GM21526 (cell line): Measurements from ENCODE around the gene ARX.

ENCODE experiments used
- ATAC-seq: cut with Tn5 transposase; IDR thresholded peaks from one replicate; pipeline ENCODE4 v1.9.1; 2021; ENCODE audit warnings: moderate library complexity; ENCODE audit not compliant: unreplicated experiment, low FRiP score

ARX gene

DNA sequence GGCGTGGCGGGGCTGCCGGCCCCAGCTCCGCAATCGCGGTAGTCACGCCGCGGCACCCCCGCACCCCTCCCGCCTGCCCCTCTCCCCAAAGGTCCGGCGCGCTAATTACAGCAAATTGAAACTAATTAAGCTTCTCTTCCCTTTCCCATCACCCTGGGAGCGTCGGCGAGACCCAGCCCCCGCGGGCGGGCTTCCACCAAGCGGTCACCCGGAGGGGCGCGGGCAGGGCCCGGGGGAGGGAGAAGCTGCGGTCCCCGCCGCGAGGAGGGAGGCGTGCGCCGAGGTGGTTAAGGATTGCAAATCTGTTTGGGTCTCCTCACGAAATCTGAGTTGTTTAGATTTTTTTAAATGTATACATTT is 13.1 kb downstream of the ARX start:
- ATAC-seq = no peak

DNA sequence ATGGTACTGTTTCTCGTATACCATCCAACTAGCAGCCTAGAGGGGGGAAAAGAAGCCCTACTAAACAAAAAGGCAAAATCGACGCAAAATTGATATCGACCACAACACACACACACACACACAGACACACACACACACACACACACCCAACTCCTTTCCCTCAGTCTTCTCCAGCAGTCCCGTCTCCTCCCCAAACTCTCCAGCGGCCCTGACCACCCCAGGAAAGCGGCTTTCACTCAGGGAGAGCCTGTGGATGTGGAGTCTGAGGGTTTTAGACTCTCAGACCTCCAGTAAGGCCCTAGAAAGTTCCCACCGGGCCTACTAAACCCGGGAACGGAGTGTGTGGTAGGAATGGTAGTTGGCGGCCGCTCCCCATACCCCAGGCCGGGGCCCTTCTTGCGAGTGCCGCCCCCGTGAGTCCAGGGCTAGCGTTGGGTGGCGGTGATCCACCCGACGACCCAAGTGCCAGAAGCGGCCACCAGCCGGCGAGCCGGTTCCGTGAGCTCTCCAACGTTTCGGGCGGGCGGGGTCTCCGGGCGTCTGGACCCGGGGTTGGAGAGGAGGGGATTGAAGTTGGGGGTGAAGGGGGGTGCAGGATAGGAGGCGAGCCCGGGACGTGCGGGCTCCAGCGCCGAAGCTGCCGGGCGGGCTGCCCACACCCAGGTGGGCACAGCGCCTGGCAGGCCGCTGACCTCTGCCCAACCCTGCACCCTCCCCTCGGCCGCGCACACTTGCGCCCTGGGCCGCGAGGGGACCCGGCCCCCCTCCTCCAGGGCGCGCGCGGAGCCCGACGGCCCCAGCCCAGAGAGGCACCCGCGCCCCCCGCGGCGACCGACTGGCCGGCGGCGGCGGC is 13.7 kb downstream of the ARX start:
- no peak for ATAC-seq

DNA sequence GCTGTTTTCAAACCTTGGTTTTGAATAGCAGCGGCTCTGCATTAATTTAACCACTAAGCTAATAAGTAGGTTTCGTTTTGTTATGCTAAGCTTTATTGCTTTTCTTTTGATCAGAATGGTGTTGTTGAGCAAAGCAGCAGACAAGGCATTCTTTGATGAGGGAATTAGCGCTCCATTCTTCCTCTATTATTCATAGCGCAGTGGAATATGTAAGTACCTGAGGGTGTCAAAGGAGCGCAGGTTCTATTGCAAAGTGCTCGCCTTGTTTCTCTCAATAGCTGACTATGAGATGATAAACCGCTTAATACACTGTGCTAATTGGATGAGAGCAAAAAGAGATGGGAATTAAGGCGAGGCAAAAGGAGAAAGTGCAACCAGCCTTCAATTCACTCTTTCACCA is 16.3 kb downstream of the ARX start:
- no peak for ATAC-seq

DNA sequence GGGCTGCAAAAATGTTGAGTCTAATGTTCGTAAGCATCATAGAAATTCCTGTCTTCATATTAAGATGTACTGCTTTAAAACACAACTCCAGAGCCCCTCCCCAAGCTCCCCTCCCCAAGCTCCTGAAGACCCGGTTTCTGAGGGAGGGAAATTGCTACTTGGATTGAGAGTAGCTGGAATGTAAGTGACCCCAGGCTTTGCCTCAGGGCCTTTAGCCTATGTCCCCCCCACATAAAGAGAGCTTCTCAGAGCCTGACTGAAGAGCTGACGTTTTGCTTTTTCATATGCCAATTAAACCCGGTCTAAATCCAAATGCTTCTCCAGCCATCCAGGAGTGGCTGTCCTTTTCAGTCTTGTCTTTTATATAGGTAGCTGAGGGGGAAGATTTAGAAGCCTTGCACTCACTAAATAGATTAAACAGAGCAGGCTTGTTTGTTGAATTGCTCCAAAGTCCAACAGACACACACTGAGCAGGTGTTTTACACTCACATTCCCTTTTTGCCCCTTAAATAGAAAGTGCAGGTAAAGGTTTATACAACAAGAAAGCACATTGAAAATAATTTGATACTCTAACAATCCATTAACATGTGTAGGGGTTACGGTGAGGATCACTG is 19.6 kb downstream of the ARX start:
- no peak for ATAC-seq

DNA sequence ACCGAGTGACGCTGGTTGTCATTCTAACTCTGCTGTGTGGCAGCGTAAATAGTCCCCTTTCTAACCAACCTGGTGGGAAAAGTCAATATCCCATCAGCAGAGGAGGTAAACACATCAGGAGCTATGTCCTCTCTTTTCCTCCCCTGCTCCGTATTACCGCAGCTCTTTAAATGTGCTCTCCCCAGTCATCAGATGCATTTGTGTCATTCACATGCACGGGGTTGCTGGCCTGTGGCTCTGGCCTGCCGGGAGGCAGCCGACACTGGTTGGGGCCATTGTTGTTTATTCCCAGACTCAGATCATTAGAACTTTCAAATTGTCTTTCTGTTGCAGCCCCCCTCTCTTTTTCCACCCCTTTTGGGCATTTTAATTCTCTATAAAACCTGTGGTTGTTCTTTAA is 21.9 kb downstream of the ARX start:
- no peak for ATAC-seq

DNA sequence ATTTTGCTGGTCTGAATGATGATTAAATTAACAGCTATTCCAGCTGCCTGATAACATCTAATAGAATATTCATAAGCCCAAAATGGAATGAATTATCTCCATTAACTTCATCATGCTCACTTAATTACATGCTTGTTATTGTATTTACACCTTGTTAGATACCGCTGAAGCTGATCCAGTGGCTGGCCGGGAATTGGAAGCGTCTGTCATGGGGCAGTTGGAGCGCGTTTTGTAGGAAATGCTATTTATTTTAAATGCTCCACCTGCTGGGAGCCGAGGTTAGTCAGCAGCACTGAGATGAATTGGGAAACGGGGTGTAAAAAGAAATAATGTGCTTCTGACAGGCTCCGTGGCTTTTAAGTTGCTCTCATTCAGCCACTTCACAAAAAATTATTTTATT is 25.2 kb downstream of the ARX start:
- ATAC-seq = no peak

DNA sequence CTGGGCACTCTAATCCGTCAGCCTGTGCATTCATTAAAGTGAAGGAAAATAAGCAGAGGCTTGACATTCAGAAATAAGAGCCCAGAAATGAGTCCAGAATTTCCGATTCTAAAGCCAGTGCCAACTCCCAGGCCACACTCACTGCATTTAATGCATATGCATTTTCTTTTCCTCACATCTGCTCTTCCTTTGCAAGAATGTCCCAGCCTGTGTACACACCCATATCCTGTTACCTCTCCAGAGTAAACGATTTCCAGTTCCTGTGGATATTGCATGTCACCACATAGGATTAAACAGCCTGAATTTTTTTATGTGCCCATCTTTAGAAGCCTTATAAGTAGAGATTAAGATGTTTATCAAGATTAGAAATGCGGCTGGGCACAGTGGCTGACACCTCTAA is 27.5 kb downstream of the ARX start:
- no peak for ATAC-seq

DNA sequence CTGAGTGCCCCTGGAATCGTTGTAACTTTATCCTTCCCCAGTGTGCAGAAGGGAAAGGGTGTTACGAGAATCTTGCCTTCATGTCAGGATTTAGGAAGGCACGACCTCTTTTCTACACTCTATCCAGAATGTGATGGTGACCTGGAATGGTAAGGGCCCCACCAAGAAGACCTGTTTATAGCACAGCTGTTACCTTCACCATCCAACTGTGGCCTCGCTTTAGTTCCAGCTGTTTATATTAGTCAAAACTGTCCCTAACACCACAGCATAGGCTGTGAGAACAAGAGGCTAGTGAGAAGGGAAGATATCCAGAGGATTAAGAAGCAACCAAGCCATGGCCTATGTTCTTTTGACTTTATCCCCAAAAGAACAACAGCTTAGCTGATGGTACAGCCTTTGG is 28.0 kb downstream of the ARX start:
- no peak for ATAC-seq

DNA sequence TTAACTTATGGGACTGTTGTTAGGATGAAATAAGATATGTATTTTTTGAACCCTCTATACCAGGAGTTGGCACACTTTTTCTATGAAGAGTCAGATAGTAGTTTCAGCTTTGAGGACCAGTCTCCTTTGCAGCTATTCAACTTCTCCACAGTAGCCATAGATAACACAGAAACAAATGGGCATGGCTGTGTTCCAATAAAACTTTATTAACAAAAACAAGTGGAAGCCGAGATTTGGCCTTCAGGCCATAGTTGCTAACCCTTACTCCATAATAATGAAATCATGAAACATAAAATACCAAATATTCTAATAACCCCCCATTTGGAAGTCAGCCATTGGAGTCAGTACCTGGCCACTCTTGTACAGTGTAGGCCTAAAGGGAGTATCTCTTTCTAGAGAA is 30.6 kb downstream of the ARX start:
- ATAC-seq = no peak

- ATAC-seq = no peak
Measured at GRCh38 chrX:24983931-24984330, 31.8 kb downstream of the ARX start.

DNA sequence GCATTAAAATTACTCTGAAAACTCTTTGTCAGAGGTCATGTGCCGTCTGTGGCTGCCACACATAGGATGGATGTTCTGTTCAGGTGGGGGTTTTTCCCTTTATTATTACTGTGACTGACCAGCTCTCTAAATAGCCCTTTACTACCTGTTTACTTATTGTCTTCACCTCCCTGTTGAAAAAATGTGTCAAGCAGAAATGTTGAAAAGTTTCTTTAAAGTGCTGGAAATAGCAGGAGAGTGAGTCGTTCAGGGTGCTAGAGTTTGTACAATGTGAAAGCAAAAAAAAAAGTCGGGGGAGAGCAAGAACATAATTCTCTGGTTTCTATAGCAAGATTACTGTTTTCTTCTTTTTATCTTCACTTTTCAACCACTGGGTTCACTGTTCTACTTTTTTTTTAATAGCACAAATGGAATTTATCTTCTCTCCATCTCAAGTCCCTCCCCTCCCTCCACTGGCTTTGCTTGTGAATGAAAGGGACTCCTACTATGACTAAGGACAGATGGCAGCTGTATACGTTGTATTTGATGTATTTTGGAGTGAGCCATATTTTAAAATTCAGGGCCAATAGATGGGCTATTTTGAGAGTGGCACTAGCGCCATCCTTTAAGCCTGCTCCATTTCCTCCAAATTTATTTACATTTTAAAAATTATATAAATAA is 33.3 kb downstream of the ARX start:
- ATAC-seq = no peak

- no peak for ATAC-seq
Measured at GRCh38 chrX:24981030-24981429, 34.7 kb downstream of the ARX start.

DNA sequence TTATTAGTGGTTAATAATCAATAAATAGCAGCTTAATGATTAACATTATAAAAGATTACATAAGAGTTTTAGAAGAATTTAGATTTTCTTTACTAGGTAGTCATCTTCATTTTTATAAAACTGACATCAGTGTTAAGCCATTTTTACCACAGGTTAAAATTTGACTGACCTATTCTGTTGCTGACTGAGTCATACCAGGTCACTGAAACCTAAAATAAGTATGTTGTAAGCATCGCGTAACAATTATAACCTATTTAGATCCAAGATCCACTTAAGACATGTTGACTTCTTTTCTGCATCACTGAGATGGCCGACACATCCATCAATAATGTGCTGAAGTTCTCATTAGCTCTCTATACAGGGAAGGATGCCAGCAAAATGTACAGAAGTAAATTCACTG is 36.7 kb downstream of the ARX start:
- no peak for ATAC-seq

- ATAC-seq = no peak
Measured at GRCh38 chrX:24969812-24970211, 46.0 kb downstream of the ARX start.

GRCh38 chrX:24965372-24965771 is 50.4 kb downstream of the ARX start:
- ATAC-seq = no peak

GRCh38 chrX:24963823-24964222 is 51.9 kb downstream of the ARX start:
- ATAC-seq = no peak

- no peak for ATAC-seq
Measured at GRCh38 chrX:24961809-24962208, 54.0 kb downstream of the ARX start.

DNA sequence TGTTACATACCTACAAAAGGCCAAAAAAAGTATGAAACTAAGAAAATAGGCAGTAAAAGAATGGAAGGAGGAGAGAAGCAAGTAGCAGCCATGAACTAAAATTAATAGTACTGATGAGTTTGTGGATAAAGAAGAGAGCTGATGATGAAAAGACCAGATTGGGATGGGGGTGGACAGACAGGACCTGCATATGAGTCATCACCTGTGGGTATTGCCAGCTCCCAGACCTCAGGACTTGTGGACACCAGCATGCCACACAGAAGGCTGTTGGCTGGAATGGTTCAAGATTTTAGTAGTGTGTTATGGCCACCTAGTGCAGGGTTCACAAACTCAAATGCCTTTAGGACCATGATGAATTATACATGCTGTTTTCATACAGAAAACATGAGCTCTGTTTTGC is 58.9 kb downstream of the ARX start:
- no peak for ATAC-seq

DNA sequence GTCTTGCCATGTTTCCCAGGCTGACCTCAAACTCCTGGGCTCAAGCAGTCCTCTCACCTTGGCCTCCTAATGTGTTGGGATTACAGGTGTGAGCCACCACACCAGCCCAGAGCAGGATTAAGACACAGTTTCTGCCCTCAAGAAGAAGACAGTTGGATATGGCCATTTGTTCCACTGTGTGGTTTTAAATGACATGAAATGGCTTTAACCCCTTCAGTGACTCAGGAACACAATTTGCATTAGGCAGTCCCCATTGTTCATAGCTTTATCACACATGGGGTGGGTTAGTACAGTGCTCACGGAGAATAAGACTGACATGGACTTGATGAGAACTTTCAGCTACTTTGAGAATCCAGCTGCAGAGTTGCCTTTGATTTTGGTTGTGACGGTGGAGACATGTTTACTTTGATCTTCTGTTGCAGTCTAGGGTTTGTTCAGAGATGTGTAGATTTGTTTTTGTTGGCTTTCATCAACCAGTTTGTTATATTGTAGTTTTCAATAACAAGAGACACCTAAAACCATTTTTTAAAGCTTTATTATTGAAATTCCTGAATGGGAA is 60.3 kb downstream of the ARX start:
- ATAC-seq = no peak

GRCh38 chrX:24954732-24955131 is 61.0 kb downstream of the ARX start:
- no peak for ATAC-seq
